Endodermal cell (in vitro differentiated cells): ENCODE measurements around the gene C10orf88. TPM values are rescaled to one million over a fixed set of nuclear protein-coding genes. Genes with fewer than 3 reads are reported as not detected.
A peak's percentile ranks its signal among the peaks of the same experiment; 100 is the strongest.

Source experiments
- DNase-seq: peaks from one replicate; pipeline ENCODE4 v3.0.0-alpha.2; 2017
- H3K27ac ChIP-seq: 2 replicates; pipeline ENCODE4 v1.5.1; 2013; ENCODE audit warnings: mild to moderate bottlenecking, low read depth, low read length, moderate library complexity
- H3K27me3 ChIP-seq: 2 replicates; pipeline ENCODE4 v1.6.1; 2013; ENCODE audit warnings: mild to moderate bottlenecking, low read length, moderate library complexity; ENCODE audit not compliant: insufficient read depth, control insufficient read depth, poor library complexity, severe bottlenecking
- H3K36me3 ChIP-seq: 2 replicates; pipeline ENCODE4 v1.7.0; 2013; ENCODE audit warnings: mild to moderate bottlenecking, low read length, moderate library complexity; ENCODE audit not compliant: control insufficient read depth, insufficient read depth
- H3K4me1 ChIP-seq: one replicate; pipeline ENCODE4 v1.7.0; 2013; ENCODE audit warnings: low read length; ENCODE audit not compliant: control insufficient read depth, insufficient read depth
- H3K4me3 ChIP-seq: 2 replicates; pipeline ENCODE4 v1.5.1; 2013; ENCODE audit warnings: mild to moderate bottlenecking, low read length, moderate library complexity
- H3K9ac ChIP-seq: 2 replicates; pipeline ENCODE4 v1.6.1; 2013; ENCODE audit warnings: mild to moderate bottlenecking, low read length, moderate library complexity; ENCODE audit not compliant: poor library complexity, severe bottlenecking; ENCODE audit errors: extremely low read depth
- H3K9me3 ChIP-seq: 2 replicates; pipeline ENCODE4 v1.6.1; 2013; ENCODE audit warnings: mild to moderate bottlenecking, low read length, moderate library complexity; ENCODE audit not compliant: control insufficient read depth
- H3K27ac Mint-ChIP-seq: 2 replicates; pipeline ENCODE4 v1.8.0; 2020; ENCODE audit warnings: mixed read lengths
- H3K27me3 Mint-ChIP-seq: 2 replicates; pipeline ENCODE4 v1.8.0; 2021; ENCODE audit warnings: mild to moderate bottlenecking, mixed read lengths; ENCODE audit not compliant: insufficient read depth
- H3K36me3 Mint-ChIP-seq: 2 replicates; pipeline ENCODE4 v1.8.0; 2020; ENCODE audit warnings: low read depth, mixed read lengths
- H3K4me1 Mint-ChIP-seq: 2 replicates; pipeline ENCODE4 v1.8.0; 2020; ENCODE audit warnings: mixed read lengths
- H3K4me3 Mint-ChIP-seq: 2 replicates; pipeline ENCODE4 v1.8.0; 2020; ENCODE audit warnings: mild to moderate bottlenecking, moderate library complexity, mixed read lengths
- H3K9me3 Mint-ChIP-seq: 2 replicates; pipeline ENCODE4 v1.8.0; 2020; ENCODE audit warnings: mild to moderate bottlenecking, mixed read lengths
- WGBS, 2 experiments: methylation state at CpG; one replicate each; pipeline versions ENCODE4 v1.1.5 to v1.1.7; 2013; ENCODE audit warnings: missing lambda C conversion rate in 2 of 2, mixed read lengths in 1 of 2; ENCODE audit not compliant: insufficient coverage in 1 of 2, insufficient read length in 1 of 2; 5-methylcytosine and 5-hydroxymethylcytosine counted together
- total RNA-seq, 2 donors: library from RNA; stranded (reverse); fragmentation: NEBNext Ultra II Directional in 1 of 2; extraction: Animal tissue kit (Norgen Biotek cat#: 25700) in 1 of 2; gene quantifications; 2 replicates in 1 of 2; 3 replicates in 1 of 2; pipeline ENCODE4 v1.2.1, GENCODE V29; 2021
- TF ChIP-seq, protein P1 (sequence below): fragments of 200-600 bp; sonication (generic); conservative IDR thresholded peaks from 2 replicates; pipeline ENCODE4 v1.5.0; 2021; ENCODE audit warnings: antibody characterized with exemption, mild to moderate bottlenecking

The C10orf88 gene
- total RNA-seq, 2 donors from 2014 or later: 14.7 to 18.1 TPM

DNA sequence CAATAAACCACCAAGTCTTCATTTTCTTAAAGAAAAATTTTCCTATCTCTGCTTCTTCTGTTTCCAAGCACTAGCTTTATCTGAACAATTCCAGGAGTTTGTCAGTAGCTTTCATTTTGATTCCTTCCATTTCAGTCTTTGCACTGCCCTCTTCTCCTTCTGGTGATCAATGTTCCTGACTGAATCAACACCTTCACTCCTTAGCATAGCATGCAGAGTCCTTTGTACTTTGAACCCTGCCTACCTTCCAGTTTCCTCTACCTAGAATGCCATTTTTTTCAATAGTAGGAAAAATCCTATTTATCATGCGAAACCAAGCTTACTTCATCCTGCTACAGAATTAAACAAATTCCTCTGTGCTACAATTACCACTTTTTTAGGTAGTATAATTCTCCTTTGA lies 1.9 kb upstream of the C10orf88 start:
- WGBS, 2 experiments: 100% methylated on average over 1 of the region's 1 CpG; no CpG with 5 or more reads in 1 of the 2 experiments
- H3K27me3 ChIP-seq: peaks cover 25% of the 10 kb centered on the region
- no peak overlapping the region for H3K9ac ChIP-seq
- peaks cover 8% of the 10 kb centered on the region for H3K9me3 ChIP-seq
- no peak for DNase-seq
- Mint-ChIP-seq H3K36me3 (peaks cover 4% of the 10 kb centered on the region), H3K4me3 (no peak overlapping the region), H3K27ac (no peak overlapping the region), H3K9me3 (peaks cover 13% of the 10 kb centered on the region), H3K4me1 (peaks cover 6% of the 10 kb centered on the region), H3K27me3 (peaks cover 42% of the 10 kb centered on the region)
- no peaks in the 10 kb centered on the region for H3K4me1 ChIP-seq
- H3K27ac ChIP-seq: no peak overlapping the region
- no peak overlapping the region for H3K4me3 ChIP-seq
- TF ChIP-seq, protein P1, sequence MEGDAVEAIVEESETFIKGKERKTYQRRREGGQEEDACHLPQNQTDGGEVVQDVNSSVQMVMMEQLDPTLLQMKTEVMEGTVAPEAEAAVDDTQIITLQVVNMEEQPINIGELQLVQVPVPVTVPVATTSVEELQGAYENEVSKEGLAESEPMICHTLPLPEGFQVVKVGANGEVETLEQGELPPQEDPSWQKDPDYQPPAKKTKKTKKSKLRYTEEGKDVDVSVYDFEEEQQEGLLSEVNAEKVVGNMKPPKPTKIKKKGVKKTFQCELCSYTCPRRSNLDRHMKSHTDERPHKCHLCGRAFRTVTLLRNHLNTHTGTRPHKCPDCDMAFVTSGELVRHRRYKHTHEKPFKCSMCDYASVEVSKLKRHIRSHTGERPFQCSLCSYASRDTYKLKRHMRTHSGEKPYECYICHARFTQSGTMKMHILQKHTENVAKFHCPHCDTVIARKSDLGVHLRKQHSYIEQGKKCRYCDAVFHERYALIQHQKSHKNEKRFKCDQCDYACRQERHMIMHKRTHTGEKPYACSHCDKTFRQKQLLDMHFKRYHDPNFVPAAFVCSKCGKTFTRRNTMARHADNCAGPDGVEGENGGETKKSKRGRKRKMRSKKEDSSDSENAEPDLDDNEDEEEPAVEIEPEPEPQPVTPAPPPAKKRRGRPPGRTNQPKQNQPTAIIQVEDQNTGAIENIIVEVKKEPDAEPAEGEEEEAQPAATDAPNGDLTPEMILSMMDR: no peak
- H3K36me3 ChIP-seq: no peaks in the 10 kb centered on the region

DNA sequence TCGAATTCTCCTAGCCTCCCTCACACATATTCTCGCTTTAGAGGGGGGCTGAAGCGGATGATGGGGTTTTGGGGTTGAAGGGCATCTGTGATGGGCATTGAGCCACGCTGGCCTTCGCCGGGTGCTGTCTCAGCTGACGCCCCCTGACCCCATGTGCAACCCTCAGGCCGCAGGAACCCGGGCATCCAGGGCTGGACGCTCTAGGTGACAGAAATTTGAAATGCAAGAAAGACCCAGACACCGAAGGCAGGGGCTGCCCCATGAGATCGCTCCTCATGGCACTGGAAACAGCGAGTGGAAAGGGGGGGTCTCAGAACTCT lies 664 bp upstream of the C10orf88 start:
- Mint-ChIP-seq H3K4me3 (peak overlapping the region; percentile 74), H3K9me3 (peaks cover 13% of the 10 kb centered on the region), H3K36me3 (peaks cover 6% of the 10 kb centered on the region), H3K27me3 (peaks cover 38% of the 10 kb centered on the region), H3K27ac (no peak overlapping the region), H3K4me1 (peaks cover 6% of the 10 kb centered on the region)
- Histone ChIP-seq H3K4me1 (no peaks in the 10 kb centered on the region), H3K36me3 (peaks cover 6% of the 10 kb centered on the region), H3K9me3 (peaks cover 8% of the 10 kb centered on the region), H3K9ac (no peak overlapping the region), H3K4me3 (peak overlapping the region; percentile 85), H3K27me3 (peaks cover 25% of the 10 kb centered on the region), H3K27ac (no peak overlapping the region)
- DNase-seq: no peak
- TF ChIP-seq, protein P1: no peak
- 90 to 93% methylated on average over 9 to 13 of the region's 13 CpGs for WGBS, 2 experiments

DNA sequence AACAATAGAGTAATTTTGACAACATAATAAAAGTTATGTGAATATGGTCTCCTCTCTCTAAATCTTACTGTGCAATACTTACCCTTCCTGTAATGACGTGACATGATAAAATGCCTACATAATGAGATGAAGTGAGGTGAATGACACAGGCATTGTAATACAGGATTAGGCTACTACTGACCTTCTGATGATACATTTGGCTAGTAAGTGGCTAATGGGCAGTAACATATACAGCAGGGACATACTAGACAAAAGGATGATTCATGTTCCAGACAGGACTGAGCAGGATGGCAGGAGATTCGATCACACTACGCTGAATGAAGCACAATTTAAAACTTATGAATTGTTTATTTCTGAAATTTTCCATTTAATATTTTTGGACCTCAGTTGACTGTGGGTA lies 4.7 kb downstream of the C10orf88 start:
- Mint-ChIP-seq H3K27me3 (peaks cover 3% of the 10 kb centered on the region), H3K27ac (no peak overlapping the region), H3K9me3 (peaks cover 5% of the 10 kb centered on the region), H3K4me3 (no peak overlapping the region), H3K36me3 (peaks cover 36% of the 10 kb centered on the region), H3K4me1 (peaks cover 6% of the 10 kb centered on the region)
- no peaks in the 10 kb centered on the region for H3K9me3 ChIP-seq
- H3K4me3 ChIP-seq: no peak overlapping the region
- no peak overlapping the region for H3K27ac ChIP-seq
- no peaks in the 10 kb centered on the region for H3K4me1 ChIP-seq
- TF ChIP-seq, protein P1: no peak
- no peak for DNase-seq
- 90% methylated on average over 3 of the region's 3 CpGs for WGBS, 2 experiments
- peaks cover 40% of the 10 kb centered on the region for H3K36me3 ChIP-seq
- H3K27me3 ChIP-seq: no peaks in the 10 kb centered on the region
- no peak overlapping the region for H3K9ac ChIP-seq
